A673 (cell line): ENCODE measurements around the gene TCEAL9. TPM values are rescaled to one million over a fixed set of nuclear protein-coding genes. Genes with fewer than 3 reads are reported as not detected.

ENCODE experiments used
- BruUV-seq: library from RNA; stranded (reverse); fragments of 400-500 nt; replicated peaks from 2 replicates; lab custom pipeline; 2021; lab: Mats Ljungman, UMichigan
- CTCF ChIA-PET: fragments of 300-600 bp; sonication (Branson Sonifier 250); formaldehyde crosslinking; loops from one replicate; lab custom pipeline; 2022; ENCODE audit warnings: antibody characterized with exemption; lab: Charles Lee
- POLR2A ChIA-PET: fragments of 300-600 bp; sonication (Branson Sonifier 250); formaldehyde crosslinking; loops from one replicate; lab custom pipeline; 2022; ENCODE audit warnings: antibody characterized with exemption; ENCODE audit not compliant: low non-redundant PET; lab: Charles Lee
- DNase-seq: peaks from one replicate; pipeline ENCODE4 v3.0.0-alpha.2; 2015; ENCODE audit warnings: low spot score
- H3K27ac ChIP-seq: fragments of 200-600 bp; sonication (generic); 2 replicates; pipeline ENCODE4 v1.5.1; 2016; ENCODE audit warnings: mixed run types, low read depth, mild to moderate bottlenecking, mixed read lengths, antibody characterized with exemption, low read length; ENCODE audit not compliant: poor library complexity, severe bottlenecking
- H3K27me3 ChIP-seq: fragments of 200-600 bp; sonication (generic); replicated peaks from 2 replicates; pipeline ENCODE4 v1.6.1; 2017; ENCODE audit warnings: mixed run types, low read depth, mild to moderate bottlenecking, mixed read lengths, antibody characterized with exemption, low read length; ENCODE audit not compliant: insufficient read depth, poor library complexity
- H3K36me3 ChIP-seq: fragments of 200-600 bp; sonication (generic); 2 replicates; pipeline ENCODE4 v1.6.1; 2016; ENCODE audit warnings: mixed run types, mild to moderate bottlenecking, mixed read lengths, antibody characterized with exemption, low read length; ENCODE audit not compliant: insufficient read depth, poor library complexity, severe bottlenecking
- H3K4me1 ChIP-seq: fragments of 200-600 bp; sonication (generic); 2 replicates; pipeline ENCODE4 v1.6.1; 2017; ENCODE audit warnings: mixed run types, mild to moderate bottlenecking, mixed read lengths, antibody characterized with exemption, low read length; ENCODE audit not compliant: insufficient read depth, poor library complexity, severe bottlenecking
- H3K4me3 ChIP-seq: fragments of 200-600 bp; sonication (generic); 2 replicates; pipeline ENCODE4 v1.5.1; 2016; ENCODE audit warnings: low read depth, mixed run types, mild to moderate bottlenecking, mixed read lengths, low read length; ENCODE audit not compliant: poor library complexity, severe bottlenecking
- H3K9me3 ChIP-seq: fragments of 200-600 bp; sonication (generic); 2 replicates; pipeline ENCODE4 v1.6.1; 2016; ENCODE audit warnings: mixed run types, low read depth, mild to moderate bottlenecking, mixed read lengths, antibody characterized with exemption, low read length; ENCODE audit not compliant: poor library complexity, severe bottlenecking
- CTCF ChIP-seq: fragments of 300-800, 200-600 bp; sonication (generic); conservative IDR thresholded peaks from 2 replicates; pipeline ENCODE4 v1.5.1; 2017; ENCODE audit warnings: low read depth, mild to moderate bottlenecking, antibody characterized with exemption, low read length, moderate library complexity, mixed read lengths
- EZH2 ChIP-seq: fragments of 200-600 bp; sonication (generic); IDR thresholded peaks from 2 replicates; pipeline ENCODE4 v1.6.1; 2017; ENCODE audit warnings: borderline replicate concordance, low read depth, mild to moderate bottlenecking, mixed read lengths, antibody characterized with exemption, low read length; ENCODE audit not compliant: poor library complexity, severe bottlenecking
- intact Hi-C: fragments of 100-400 bp; cut with micrococcal nuclease; formaldehyde crosslinking; loops from one replicate; pipeline ENCODE4 v1.10.0; 2022; ENCODE audit not compliant: unreplicated experiment
- total RNA-seq: library from RNA; stranded (reverse); gene quantifications from 2 replicates; pipeline ENCODE4 v1.2.3, GENCODE V29; 2021

Gene TCEAL9
- total RNA-seq, 1 experiment from 2014 or later, result 48.6 TPM

- CTCF ChIA-PET, result no interaction called here
These were observed 16.6 kb downstream of the TCEAL9 start for GRCh38 chrX:103372886-103373285.

GRCh38 chrX:103373581-103373980 lies 17.3 kb downstream of the TCEAL9 start:
- H3K27me3 ChIP-seq, result no peaks in the 10 kb centered on the region
- no peak overlapping the region for H3K27ac ChIP-seq
- no peak overlapping the region for H3K4me3 ChIP-seq
- no peaks in the 10 kb centered on the region for H3K9me3 ChIP-seq
- no peak for DNase-seq
- CTCF ChIA-PET, result no interaction called here
- POLR2A ChIA-PET, result no interaction called here
- H3K36me3 ChIP-seq, result peaks cover 3% of the 10 kb centered on the region
- TF ChIP-seq EZH2, result no peak
- TF ChIP-seq CTCF, result no peak
- H3K4me1 ChIP-seq, result peaks cover 4% of the 10 kb centered on the region
- BruUV-seq, result no TSS peak
- intact Hi-C loops, result no loop called here

More at GRCh38 chrX:103372886-103373285, 16.6 kb downstream of the TCEAL9 start:
- POLR2A ChIA-PET, result no interaction called here
- intact Hi-C loops, result no loop called here
- Histone ChIP-seq H3K36me3 (no peaks in the 10 kb centered on the region), H3K27ac (no peak overlapping the region), H3K9me3 (no peaks in the 10 kb centered on the region), H3K4me1 (peaks cover 2% of the 10 kb centered on the region), H3K4me3 (no peak overlapping the region), H3K27me3 (no peaks in the 10 kb centered on the region)
- TF ChIP-seq CTCF (no peak), EZH2 (no peak)
- BruUV-seq, result no TSS peak
- DNase-seq, result no peak

- TSS peak; percentile 86 for BruUV-seq
- Histone ChIP-seq H3K4me1 (peaks cover 4% of the 10 kb centered on the region), H3K27me3 (no peaks in the 10 kb centered on the region), H3K4me3 (peak within 1 kb of the TSS; percentile 64), H3K27ac (peak within 1 kb of the TSS; percentile 86), H3K9me3 (no peaks in the 10 kb centered on the region), H3K36me3 (peaks cover 13% of the 10 kb centered on the region)
- peak; percentile 72 for DNase-seq
- intact Hi-C loops, result no loop called here
- POLR2A ChIA-PET, result no interaction called here
- no peak for TF ChIP-seq EZH2
- TF ChIP-seq CTCF, result no peak
- CTCF ChIA-PET, result interaction anchor here (0.6 kb wide), 1 partner anchor 88 kb away, joined by 3 read pairs; no protein-coding TSS in a partner anchor
These were observed 20.0 kb downstream of the TCEAL9 start, which contains the start of gene BEX3 for GRCh38 chrX:103376118-103376978. Gene BEX3, plus strand, starts transcription at chrX:103376538. Its CDS starts 984 bp downstream, at chrX:103377522.
